Fibroblast of the conjunctiva (primary cell): ENCODE data around the gene KATNB1.

Experiments
- DNase-seq: peaks from one replicate; pipeline ENCODE4 v3.0.0-alpha.2; 2010; ENCODE audit warnings: low read depth

The KATNB1 gene

DNA sequence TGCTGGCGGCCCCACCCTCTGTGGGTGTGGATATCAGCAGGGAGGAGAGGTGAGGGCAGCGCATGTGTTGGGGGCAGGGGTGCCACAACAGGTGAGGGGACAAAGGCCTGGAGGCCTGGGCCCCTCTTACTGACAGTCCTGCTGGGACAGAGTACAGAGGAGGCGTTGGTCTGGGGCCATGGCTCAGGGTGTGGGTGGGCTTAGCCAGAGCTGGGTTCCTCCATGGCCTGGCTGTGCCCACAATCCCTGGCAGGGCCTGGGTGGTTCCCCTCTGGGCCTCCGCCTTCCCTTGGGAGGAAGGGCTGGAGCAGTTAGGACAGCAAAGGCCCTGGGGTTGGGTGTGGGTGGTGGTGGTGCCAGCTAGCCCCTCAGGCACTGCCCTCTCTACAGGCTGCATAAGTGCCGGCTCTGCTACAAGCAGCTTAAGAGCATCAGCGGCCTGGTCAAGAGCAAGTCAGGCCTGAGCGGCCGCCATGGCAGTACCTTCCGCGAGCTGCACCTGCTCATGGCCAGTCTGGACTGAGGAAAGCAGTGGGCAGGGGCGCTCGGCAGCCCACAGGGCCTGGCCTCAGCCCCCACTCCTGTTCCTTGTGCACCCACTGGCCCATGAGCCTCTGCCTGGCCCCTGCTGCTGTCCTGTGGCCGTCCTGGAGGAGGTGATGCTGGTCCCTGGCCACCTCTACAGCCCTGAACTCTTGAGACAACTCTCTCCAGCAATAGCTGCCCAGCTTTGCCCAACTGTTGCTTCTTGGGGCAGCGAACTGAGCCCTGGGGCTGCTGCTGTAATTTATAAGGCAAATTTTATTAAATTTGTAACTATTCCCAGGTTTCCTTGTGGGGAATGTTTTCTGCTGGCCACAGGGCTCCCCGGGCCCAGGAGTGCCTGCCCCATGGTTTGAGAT lies 21.1 kb downstream of the KATNB1 start:
- DNase-seq, result no peak

DNA sequence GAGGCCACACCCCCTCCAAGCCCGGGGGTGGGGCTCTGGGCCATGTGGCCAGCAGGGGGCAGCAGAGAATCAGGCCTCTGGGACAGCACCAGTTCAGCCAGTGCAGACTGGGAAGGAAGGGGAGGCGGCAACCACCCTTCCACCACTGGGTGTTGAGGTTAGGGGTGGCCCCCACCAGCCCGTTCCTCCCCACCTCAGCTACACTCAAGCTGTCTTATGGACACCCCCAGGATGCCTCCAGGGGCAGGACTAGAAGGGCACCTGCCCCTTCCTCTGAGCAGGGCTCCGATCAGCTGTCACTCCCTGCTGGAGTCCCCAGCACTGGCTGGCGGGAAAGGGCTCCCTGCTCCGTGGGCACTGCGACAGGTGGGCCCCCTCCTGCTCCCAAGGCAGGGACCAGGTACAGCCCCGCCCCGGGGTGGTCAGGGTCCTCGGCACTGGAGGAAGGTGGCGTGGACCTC lies 21.8 kb downstream of the KATNB1 start:
- peak; percentile 36 for DNase-seq

DNA sequence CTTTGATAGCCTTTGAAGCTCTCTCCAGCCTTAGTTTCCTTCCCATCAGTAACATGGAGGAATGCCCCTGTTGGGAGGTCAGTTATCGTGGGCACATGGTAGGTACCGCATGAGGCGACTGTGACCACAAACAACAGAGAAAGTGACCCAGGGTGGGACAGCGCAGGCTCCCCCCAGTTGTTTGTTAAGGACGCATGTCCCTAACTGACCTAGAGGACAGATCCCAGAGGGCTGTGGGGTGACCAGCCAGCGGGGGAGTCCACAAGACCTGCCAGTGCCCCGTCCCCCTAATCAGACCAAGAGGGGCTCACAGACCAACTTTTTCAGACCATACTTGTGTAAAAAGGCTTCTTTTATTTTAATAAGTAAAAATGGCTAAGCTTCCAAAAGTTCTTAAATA lies 22.3 kb downstream of the KATNB1 start:
- DNase-seq, result no peak

DNA sequence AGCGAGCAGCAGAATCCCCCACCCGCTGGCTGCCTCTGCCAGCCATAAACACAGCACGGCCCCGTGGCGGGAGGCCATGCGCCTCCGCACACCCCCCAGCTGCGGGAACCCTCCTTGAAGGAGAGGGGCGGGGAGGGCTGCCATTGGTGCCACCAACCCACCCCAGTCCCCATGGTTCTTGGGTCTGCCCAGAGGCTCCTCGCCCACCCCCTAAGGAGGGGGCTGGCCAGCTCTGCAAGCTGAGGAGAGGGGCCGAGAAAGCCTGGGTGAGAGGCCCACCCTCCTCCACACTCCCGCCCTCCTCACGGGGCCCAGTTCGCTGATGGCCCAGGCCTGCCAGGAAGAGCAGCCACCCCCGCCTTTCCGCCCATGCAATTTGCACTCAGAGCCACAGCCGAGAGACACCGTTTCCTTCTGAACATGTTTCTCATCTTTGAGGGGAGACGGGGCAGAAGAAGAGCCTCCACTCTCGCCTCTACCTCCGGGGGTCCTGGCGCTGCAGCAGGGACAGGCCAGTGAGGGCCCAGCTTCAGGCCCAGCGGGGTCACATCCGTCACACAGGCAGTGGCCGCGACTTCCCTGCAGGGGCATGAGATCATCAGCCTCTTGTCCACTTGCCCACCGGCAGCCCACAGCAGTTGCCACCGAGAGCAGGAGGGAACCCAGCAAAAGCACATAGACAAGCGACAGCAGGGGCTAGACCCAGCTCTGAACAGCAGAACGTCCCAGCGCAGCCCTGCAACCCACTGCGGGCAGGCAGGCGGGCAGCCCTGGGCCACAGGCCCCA lies 23.0 kb downstream of the KATNB1 start:
- DNase-seq, result no peak

DNA sequence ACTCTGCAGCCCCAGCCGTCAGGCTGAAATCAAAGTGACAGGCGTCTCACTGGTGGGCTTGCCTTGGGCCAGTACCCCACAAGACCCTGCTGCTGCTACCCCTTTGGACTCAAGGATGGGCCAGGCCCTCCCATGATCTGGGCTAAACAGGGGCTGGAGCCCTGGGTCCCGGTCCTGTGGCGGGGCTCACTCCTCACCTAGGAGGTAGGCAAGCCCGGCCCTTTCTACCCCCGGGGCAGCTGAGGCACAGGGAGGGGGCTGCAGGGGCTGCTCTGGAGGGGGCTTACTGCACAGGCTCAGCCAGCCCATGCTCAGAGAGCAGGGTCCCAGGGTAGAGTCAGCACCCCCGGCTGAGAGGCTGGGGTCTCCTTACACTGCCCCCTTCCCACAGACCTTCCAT lies 23.6 kb downstream of the KATNB1 start:
- no peak for DNase-seq

DNA sequence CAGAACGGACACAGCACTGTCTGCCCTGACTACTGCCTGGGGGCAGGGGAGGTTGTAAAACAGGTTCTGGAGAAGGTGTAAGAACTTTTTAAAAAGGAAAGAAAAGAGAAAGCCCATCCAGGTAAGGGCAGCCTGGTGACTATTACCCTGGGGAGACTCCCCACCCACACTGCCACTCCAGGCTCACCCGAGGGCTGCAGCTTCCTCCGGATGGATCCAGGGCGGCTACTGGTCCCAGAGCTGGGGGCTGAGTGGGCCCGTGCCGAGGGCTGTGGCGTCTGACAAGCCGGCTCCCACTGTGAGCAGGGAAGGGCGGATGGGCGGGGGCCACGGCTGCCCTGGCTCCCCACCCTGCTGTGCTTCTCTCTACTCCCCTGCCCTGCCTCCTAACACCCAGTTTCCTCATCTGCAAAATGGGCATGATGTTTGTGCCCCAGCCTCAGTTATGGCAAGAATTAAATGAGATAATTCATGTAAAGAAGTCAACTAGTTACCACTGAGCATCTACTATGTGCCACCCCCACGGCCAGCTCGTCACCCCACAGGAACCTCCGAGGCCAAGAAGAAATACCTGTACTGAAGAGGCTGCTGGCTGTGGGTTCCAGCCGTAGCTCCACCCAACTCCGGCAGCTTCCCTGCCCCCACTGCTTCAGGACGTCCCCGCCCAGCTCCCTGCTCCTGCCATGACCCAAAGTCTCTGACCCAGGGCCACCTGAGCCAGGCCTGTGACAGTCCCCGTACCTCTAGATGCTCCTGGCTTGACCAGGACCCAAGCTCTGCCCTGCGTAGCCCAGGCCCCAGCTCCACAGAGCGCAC lies 24.2 kb downstream of the KATNB1 start:
- no peak for DNase-seq

DNA sequence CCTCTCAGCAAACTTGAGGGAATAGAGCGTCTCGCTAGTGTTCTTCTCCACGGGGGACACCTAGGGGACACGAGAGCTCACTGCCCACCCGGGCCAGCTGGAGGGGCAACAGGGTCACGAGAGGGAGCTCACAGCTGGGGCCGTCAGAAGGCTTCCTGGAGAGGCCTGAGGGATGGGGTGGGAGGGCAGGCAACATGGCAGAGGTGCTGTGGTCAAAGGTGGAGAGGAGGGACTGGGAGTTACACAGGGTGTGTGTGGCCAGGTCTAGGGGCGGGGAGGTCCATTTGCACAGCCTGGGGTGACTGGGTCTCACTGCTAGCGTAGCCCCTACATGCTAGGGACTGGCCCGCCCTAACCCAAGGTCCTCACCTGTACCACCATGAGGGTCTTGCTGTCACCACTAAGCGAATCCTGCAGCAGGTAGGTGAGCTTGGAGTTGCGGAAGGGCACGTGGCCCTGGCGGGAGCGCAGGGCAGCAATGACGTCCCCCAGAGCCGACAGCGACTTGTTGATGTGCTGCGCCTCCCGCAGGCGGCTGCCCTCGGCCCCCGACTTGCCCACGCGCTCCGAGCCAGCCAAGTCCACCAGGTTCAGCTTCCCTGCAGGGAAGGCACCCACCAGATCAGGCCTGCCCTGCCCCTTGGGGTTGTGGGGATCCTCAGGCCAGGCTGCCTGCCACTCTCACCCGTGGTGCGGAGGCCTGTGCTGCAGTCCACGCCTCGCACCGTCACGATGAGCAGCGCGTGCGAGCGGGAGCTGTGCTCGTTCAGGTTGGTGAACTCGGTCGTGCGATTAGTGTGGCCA lies 25.0 kb downstream of the KATNB1 start:
- no peak for DNase-seq

DNA sequence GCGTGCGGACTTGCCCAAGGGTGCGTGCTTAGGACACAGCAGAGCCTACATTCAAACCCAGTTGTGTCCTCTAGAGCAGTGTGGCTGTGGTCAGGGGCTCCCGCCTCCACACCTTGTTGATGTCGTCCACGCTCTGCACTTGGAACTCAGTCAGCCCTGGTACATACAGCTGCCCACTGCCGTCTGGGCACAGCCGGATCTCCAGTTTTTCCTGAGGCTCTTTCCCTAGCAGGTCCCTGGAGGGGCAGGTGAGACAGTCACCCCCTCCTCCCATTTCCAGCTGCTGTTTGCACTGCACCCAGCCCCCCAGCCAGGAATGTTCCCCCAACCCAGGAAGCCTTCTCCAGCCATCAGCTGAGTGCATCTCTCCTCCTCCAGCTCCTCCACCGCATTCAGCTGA lies 25.7 kb downstream of the KATNB1 start:
- DNase-seq, result no peak

DNA sequence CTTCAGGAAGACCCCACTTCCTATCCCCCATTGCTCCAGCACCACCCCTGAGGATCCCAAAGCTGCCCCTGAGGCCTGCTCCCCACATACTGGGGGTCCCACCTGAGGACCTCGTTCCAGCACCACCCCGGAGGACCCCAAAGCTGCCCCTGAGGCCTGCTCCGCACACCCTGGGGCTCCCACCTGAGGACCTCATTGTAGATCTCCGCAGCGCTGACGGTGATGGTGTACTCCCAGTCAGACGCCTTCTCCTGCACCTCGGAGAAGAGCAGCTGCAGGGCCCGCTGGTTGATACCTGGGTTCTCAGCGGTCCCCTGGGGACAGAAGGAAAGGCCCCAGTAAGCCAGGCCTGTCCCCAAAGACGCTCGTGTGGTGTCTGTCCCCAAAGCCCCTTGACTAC lies 26.4 kb downstream of the KATNB1 start:
- no peak for DNase-seq

DNA sequence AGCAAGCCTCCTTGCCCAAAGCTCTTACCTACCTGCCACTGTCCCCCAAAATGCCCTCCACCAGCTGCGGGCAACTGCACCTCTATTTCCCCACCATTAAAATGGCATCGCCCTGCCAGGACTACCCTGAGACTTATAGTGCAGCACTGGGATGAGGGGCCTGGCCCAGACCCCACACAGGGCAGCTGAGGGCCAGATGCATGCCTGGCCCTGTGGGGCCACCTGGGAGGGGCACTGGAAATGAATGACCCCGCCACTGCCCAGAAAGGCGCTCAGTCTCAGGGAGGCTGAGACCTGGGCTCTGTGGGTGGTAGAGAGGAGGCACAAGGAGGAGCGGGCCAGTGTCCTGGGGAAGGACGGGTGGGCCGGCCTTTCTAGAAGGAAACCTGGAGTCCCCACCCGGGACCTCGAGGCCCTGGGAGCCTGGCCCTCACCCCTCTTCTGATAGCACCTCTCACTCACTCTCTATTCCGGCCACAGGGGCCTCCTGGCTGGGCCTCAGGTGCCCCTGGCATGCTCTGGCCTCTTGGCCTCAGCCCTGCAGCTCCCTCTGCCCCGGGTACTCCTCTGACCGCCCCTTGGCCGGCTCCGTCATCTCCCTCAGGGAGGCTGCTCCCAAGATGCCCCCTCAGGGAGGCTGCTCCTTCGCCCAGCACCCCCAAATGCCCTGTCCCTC lies 26.9 kb downstream of the KATNB1 start:
- no peak for DNase-seq

DNA sequence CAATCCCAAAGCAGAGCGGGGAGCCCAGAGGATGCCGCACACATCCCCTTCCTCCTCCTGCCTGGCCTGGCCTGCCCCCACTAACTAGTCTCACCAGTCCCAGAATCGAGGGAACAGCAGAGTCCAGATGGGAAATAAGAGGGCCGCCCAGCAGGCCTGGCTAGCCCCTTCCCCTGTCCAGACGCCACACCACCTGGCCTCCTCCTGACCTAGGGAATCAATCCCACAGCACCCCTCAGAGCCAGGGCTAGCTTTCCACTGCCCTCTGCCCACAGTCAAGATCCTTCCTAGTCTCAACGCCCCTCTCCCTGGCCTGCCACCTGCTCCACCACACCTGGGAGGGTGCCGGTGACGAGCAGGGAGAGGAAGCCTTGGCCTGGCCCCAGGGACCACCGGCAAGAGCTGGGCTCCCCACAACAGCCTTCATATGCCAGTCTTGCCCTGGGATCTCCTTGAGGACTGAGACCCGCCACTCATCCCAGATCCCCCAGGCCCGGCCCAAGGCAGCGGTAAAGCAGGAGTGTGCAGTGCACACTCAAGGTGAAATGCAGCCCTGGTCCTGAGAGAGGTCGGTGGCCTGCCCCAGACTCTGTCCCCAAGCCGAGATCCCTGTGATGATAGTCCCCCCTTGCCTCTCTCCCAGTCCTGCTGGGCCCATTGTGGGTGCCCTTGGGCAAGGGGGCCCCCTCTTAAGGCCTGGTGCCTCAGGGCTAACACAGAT lies 27.9 kb downstream of the KATNB1 start:
- DNase-seq, result no peak

DNA sequence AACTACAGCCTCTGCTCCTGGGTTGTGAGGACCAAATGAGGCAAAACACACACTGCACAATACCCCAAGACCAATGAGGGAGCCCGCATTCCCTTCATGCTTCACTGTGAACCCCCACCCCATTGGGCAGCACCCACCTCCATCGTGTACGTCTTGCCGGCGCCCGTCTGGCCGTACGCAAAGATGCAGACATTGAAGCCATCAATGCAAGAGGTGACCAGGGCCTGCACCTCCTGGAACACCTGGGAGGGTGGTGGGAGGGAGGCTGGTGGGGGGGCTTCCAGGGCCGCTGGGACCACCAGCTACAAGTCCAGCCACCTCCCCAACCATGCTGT lies 28.4 kb downstream of the KATNB1 start:
- no peak for DNase-seq

DNA sequence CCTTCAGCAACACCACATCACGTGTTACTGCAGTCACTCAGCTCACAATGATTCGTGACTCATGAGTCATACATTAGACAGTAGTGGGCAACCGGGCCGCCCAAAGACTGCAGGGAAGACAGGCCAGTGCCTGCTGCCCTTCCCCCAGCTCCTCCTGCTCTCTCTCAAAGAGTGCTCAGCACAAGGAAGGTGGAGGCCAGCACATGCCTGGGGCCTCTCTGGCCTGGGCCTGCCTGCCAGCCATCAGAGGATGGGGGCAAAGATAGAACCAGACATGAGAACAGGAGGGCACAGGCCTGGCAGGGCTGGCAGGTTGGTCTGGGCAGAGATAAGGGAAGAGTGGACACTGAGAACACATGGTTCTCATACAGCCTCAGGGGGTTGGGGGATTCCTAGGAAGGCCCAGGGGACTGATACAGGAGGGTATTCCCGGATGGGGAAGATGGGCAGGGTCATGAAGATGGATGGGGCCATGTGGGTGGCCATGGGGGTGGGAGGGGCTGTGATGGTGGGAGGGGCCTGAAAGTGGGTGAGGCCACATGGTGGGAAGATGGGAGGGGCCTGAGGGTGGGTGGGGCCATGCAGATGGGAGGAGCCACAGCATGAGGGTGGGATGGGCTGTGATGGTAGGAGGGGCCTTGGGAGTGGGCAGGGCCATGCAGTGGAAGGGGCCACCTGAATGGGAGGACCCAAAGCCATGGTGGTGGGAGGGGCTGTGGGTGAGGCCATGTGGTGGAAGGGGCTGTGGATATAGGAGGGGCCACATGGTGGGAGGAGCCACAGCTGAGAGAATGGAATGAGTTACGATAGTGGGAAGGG lies 29.0 kb downstream of the KATNB1 start:
- peak; percentile 53 for DNase-seq

DNA sequence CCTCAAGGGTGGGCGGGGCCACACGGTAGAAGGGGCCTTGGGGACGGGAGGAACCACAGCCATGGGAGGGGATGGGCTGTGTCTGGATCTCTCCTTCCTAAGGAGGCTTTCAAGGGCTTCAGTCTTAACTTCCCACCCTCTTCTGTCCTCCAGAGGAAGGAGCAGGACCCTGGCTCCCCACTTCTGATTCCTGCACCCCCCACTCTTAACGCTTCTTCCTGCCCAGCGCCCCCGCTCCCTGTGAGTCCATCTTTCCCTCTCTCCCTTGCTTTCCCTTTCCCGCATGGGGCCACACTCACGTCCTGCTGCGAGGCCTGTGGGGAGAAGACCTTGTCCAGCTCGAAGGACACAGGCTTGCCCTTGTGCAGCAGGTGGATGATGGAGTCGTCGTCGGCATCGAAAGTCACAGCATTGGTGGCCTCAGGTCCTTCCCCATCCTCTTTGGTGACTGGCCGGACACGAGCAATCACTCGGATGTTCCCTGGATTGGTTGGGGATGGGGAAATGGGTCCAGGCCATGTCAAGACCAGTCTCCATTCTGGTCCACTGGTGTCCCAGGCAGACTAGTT lies 29.7 kb downstream of the KATNB1 start:
- DNase-seq, result no peak

DNA sequence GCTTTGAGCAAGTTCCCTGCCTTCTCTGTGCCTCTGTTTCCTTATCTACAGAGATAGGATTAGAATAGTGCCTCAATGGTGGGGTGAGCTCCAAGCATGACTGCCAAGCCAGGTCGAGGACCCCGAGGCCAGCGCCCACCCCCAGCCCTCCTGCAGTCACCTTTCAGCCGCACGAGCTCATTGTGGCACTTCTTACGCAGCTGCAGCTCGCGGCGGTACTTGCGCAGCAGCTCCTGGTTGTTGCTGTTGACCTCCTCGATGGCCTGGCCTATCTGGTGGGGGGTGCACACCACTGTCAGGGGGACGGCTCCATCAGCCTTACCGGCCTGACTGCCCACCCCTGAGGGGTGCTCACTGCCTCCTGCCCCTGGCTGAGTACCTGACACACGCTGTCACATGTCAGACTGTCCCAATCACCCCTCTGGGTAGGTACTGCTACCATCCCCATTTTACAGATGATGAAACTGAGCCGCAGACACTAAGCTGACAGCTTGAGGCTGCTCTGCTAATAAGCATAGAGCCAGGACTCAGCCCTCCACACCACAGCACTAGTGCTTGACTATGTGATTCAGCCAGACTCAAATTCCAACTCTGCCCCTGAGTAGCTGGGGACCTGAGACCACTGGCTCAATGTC lies 31.3 kb downstream of the KATNB1 start:
- DNase-seq, result no peak

DNA sequence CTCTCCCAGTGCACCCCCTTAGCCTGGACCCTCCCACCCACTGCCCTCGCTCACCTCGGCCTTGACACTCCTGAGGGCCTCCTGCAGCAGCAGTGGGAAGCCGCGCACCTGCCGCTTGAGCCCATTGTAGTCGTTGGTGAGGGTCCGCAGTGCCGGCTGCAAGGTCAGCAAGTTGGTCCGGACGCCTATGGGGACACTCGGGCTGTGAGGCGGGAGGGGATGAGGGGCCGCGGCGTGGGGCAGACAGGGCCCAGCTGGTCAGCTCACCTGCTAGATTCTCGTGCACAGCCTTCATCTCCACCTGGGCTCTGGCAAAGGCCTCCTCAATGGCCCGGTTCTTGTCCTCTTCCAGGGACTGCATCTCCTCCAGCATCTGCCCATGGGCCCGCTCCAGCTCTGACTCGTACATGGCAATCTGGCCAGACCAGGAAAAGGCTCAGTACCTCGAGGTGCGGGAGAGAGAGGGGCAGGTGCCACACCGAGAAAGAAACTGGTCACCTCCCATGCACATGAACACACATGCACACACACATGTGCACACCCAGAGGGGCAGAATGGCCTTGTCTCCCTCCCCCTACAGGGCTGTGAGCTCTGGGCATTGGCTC lies 34.1 kb downstream of the KATNB1 start:
- no peak for DNase-seq

DNA sequence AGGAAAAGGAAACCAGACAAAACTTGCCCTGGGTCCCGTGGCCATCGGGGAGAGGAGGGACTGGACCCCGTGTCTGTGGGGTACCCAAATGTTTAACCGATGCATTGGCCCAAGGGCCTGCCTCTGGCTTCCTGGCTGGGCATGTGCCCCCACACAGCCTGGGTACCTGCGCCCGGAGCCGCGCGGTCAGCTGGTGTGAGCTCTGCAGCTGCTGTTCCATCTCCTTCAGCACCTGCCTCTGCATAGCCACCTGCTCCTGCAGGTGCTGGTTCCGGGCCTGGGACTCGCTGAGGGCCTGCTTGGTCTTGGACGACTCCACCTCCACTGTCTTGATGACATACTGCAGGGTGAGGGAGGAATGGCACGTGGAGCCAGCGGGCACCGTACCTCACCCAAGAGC lies 34.8 kb downstream of the KATNB1 start:
- no peak for DNase-seq

DNA sequence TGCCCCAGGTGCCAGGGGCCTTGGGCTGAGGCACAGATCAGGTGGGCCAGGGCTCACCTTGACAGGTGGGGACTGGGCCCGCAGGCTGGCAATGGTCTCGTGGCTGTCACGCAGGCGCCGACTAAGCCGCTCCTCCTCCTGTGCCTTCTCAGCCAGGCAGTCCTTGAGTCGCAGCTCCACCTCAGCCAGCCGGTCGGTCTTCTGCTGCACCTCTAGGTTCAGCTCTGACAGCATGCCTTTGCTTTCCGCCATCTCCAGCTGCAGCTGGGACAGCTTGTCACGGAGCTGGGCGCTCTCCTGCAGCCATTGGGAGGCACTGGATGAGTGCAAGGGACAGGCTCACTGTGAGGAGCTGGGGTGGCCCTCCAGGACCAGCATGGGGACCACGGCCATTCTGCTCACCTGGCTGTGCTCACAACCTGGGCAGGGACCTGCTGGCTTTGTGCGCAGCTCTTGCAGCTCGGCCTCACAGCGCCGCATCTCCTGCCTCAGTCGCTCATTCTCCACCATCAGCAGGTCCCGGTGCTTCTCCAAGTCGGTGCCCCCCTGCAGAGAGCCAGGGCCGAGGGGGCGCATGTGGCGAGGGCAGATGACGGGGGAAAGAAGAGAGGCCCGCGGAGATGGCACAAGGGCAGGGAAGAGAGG lies 35.7 kb downstream of the KATNB1 start:
- no peak for DNase-seq
